Stimulated activated CD8-positive, alpha-beta memory T cell treated with anti-CD3 and anti-CD28 coated beads, Interleukin-15, amount 100 ng/mL, for 48 hours (primary cell): Measurements from ENCODE around the gene ITPRIP.

Source experiments
- DNase-seq, 2 donors: peaks; one replicate each; pipeline ENCODE4 v3.0.0-alpha.2; 2020; ENCODE audit warnings: low read depth in 2 of 2

Gene ITPRIP

GRCh38 chr10:104307576-104308438 lies 30.5 kb downstream of the ITPRIP start:
- DNase-seq = no peak

- DNase-seq = no peak
Observed at GRCh38 chr10:104306897-104307296, 31.4 kb downstream of the ITPRIP start.

- no peak for DNase-seq
Observed at GRCh38 chr10:104304927-104305326, 33.3 kb downstream of the ITPRIP start.

- no peak for DNase-seq
Observed at GRCh38 chr10:104304356-104304745, 33.9 kb downstream of the ITPRIP start.

- DNase-seq = no peak
Observed at GRCh38 chr10:104303594-104304355, 34.5 kb downstream of the ITPRIP start.

- no peak for DNase-seq
Observed at GRCh38 chr10:104301907-104302690, 36.2 kb downstream of the ITPRIP start.

GRCh38 chr10:104300736-104301292 lies 37.5 kb downstream of the ITPRIP start:
- DNase-seq = no peak

- no peak for DNase-seq
Observed at GRCh38 chr10:104300002-104300735, 38.1 kb downstream of the ITPRIP start.

- DNase-seq = no peak
Observed at GRCh38 chr10:104299031-104299904, 39.0 kb downstream of the ITPRIP start.

GRCh38 chr10:104297697-104298660 lies 40.3 kb downstream of the ITPRIP start:
- DNase-seq = peak in 1 of 2 donors; percentile 27

GRCh38 chr10:104296687-104297436 lies 41.4 kb downstream of the ITPRIP start:
- DNase-seq = no peak

GRCh38 chr10:104293781-104294321 lies 44.4 kb downstream of the ITPRIP start:
- no peak for DNase-seq

GRCh38 chr10:104293011-104293410 lies 45.3 kb downstream of the ITPRIP start:
- no peak for DNase-seq

- peak; percentile 76 for DNase-seq
Observed at GRCh38 chr10:104291439-104291951, 46.8 kb downstream of the ITPRIP start.

GRCh38 chr10:104288355-104288754 lies 49.9 kb downstream of the ITPRIP start:
- DNase-seq = no peak

- no peak for DNase-seq
Observed at GRCh38 chr10:104286939-104287338, 51.3 kb downstream of the ITPRIP start.

GRCh38 chr10:104284846-104285245 lies 53.4 kb downstream of the ITPRIP start:
- DNase-seq = no peak

GRCh38 chr10:104281694-104282093 lies 56.6 kb downstream of the ITPRIP start:
- DNase-seq = no peak
